Naive thymus-derived CD4-positive, alpha-beta T cell (primary cell): Measurements from ENCODE around the gene STYXL1. TPM values are rescaled to one million over a fixed set of nuclear protein-coding genes. Genes with fewer than 3 reads are reported as not detected.
"Not testable (repeated sequence)": the region's sequence is repeated elsewhere in the genome, so short reads cannot be mapped to it uniquely, and the experiment has no call there.

Source experiments
- ATAC-seq: fragments of 150-1000 bp; cut with Tn5 transposase; 2 replicates; pipeline ENCODE4 v1.10.0; 2021; ENCODE audit warnings: mild to moderate bottlenecking, moderate library complexity
- CTCF ChIA-PET: fragments of 350-600 bp; sonication (Branson Sonifier 250); formaldehyde crosslinking; loops from one replicate; lab custom pipeline; 2021; ENCODE audit warnings: antibody characterized with exemption; lab: Charles Lee
- POLR2A ChIA-PET: fragments of 350-600 bp; sonication (Branson Sonifier 250); formaldehyde crosslinking; loops from one replicate; lab custom pipeline; 2021; ENCODE audit warnings: antibody characterized with exemption, inconsistent platforms; lab: Charles Lee
- DNase-seq, 9 donors: peaks; one replicate each; pipeline versions ENCODE4 v3.0.0 to v3.0.0-alpha.2; 2020 to 2022; ENCODE audit warnings: mixed read lengths in 1 of 9
- H3K27ac ChIP-seq: one replicate; pipeline ENCODE4 v1.7.0; 2013; ENCODE audit warnings: mild to moderate bottlenecking, low read depth, low read length, moderate library complexity
- H3K27me3 ChIP-seq, 2 donors: one replicate each; pipeline ENCODE4 v1.7.0; 2013; ENCODE audit warnings: low read length in 2 of 2, mild to moderate bottlenecking in 2 of 2, moderate library complexity in 2 of 2; ENCODE audit not compliant: control insufficient read depth in 2 of 2, insufficient read depth in 2 of 2
- H3K36me3 ChIP-seq, 3 experiments: 1 replicate in 2 of 3; 2 replicates in 1 of 3; pipeline ENCODE4 v1.7.0; 2013; ENCODE audit warnings: low read length in 3 of 3, mild to moderate bottlenecking in 3 of 3, moderate library complexity in 1 of 3; ENCODE audit not compliant: insufficient read depth in 3 of 3, control insufficient read depth in 2 of 3
- H3K4me1 ChIP-seq, 2 donors: one replicate each; pipeline ENCODE4 v1.7.0; 2013; ENCODE audit warnings: low read length in 2 of 2, mild to moderate bottlenecking in 2 of 2, moderate library complexity in 1 of 2; ENCODE audit not compliant: control insufficient read depth in 2 of 2, insufficient read depth in 2 of 2
- H3K4me3 ChIP-seq: 2 replicates; pipeline ENCODE4 v1.7.0; 2013; ENCODE audit warnings: mild to moderate bottlenecking, low read length
- H3K9me3 ChIP-seq, 3 experiments: 1 replicate in 2 of 3; 2 replicates in 1 of 3; pipeline ENCODE4 v1.7.0; 2013; ENCODE audit warnings: low read length in 3 of 3; ENCODE audit not compliant: control insufficient read depth in 2 of 3
- H3K27ac Mint-ChIP-seq, 9 donors: one replicate each; pipeline ENCODE4 v1.8.0; 2020 to 2022; ENCODE audit warnings: mixed read lengths in 9 of 9, mild to moderate bottlenecking in 8 of 9, moderate library complexity in 5 of 9, inconsistent platforms in 2 of 9
- H3K27me3 Mint-ChIP-seq, 5 donors: one replicate each; pipeline ENCODE4 v1.8.0; 2021 to 2022; ENCODE audit warnings: mixed read lengths in 5 of 5, mild to moderate bottlenecking in 1 of 5
- H3K36me3 Mint-ChIP-seq, 5 donors: one replicate each; pipeline ENCODE4 v1.8.0; 2020 to 2022; ENCODE audit warnings: mixed read lengths in 5 of 5, mild to moderate bottlenecking in 3 of 5, inconsistent platforms in 1 of 5
- H3K4me1 Mint-ChIP-seq, 7 donors: one replicate each; pipeline ENCODE4 v1.8.0; 2020 to 2022; ENCODE audit warnings: mixed read lengths in 7 of 7, mild to moderate bottlenecking in 3 of 7, inconsistent platforms in 1 of 7
- H3K4me3 Mint-ChIP-seq, 10 donors: one replicate each; pipeline ENCODE4 v1.8.0; 2020 to 2022; ENCODE audit warnings: mild to moderate bottlenecking in 10 of 10, mixed read lengths in 10 of 10, moderate library complexity in 6 of 10, inconsistent platforms in 2 of 10
- H3K9me3 Mint-ChIP-seq, 11 donors: one replicate each; pipeline ENCODE4 v1.8.0; 2020 to 2022; ENCODE audit warnings: mixed read lengths in 11 of 11, mild to moderate bottlenecking in 4 of 11, inconsistent platforms in 1 of 11, moderate library complexity in 1 of 11
- intact Hi-C, 2 donors: fragments of 100-400 bp; cut with micrococcal nuclease; formaldehyde crosslinking; loops; one replicate each; pipeline ENCODE4 v1.15.1; 2023
- polyA plus RNA-seq, 2 donors: library from polyadenylated mRNA; unstranded; fragments of 300-500 nt; fragmentation: Illumina TruSeq; gene quantifications; one replicate each; pipeline ENCODE4 v1.2.3, GENCODE V29; 2021
- total RNA-seq, 6 experiments: library from RNA in 5 of 6; stranded (reverse) in 5 of 6; gene quantifications; 1 replicate in 5 of 6; 2 replicates in 1 of 6; pipeline ENCODE4 v1.2.3 and lab custom pipeline; 2021 to 2026

STYXL1 gene
- total and polyA plus RNA-seq, 7 experiments from 2014 or later: 11.3 to 45.5 (median 21.7) TPM

DNA sequence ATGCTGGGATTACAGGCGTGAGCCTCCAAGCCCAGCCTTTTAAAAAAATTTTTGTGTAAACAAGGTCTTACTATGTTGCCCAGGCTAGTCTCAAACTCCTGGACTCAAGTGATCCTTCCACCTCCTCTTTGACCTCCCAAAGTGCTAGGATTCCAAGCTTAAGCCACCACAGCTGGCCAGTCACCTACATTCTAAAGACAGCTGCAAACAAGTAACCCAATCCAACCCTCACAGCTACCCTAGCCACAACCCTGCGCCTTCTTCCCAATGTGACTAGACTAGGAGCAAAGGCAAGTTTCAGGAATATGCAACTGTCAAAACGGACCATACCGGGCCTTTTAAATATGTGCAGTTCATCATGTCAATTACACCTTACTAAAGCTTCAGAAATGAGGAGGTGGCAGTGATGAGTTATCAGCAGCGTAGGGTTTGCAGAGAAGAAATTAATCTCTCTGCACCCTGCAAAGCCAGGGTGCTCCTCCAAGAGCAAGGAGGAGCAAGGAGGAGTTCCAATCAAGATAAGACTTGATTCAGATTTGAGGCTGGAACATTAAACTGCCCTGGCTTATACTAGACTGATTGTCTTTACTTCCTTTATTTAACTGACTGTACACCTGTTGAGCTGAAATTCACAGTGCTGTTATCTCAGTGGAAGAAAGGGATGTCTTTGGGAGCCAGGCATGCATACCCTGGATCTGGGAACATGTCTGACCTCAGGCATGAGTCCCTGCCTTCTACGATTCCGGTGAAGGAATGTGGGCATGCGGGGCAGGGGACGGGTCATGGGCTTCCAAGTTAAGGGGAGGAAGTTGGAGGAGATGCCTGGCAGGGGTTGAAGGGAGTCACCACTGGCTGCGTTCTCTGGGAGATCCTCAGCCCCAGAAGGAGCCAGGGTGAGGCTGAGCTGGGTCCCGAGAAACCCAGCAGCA lies 37.9 kb downstream of the STYXL1 start:
- intact Hi-C loops: loop anchor here (1.0 to 5.0 kb wide), 4 partner anchors 16 to 133 kb away; partner anchors contain the start of genes TMEM120A (in 2 of the 2), POR (in 1 of the 2), RHBDD2 (in 1 of the 2) and STYXL1 (in 1 of the 2)
- POLR2A ChIA-PET: interaction anchor here (0.5 to 1.4 kb wide), 3 partner anchors 37 to 133 kb away, joined by 3 to 5 read pairs (median 3); partner anchors contain the start of genes MDH2 and STYXL1
- CTCF ChIA-PET: interaction anchor here (0.7 to 2.0 kb wide), 3 partner anchors 8 to 139 kb away, joined by 3 to 8 read pairs (median 5); no protein-coding TSS in a partner anchor

DNA sequence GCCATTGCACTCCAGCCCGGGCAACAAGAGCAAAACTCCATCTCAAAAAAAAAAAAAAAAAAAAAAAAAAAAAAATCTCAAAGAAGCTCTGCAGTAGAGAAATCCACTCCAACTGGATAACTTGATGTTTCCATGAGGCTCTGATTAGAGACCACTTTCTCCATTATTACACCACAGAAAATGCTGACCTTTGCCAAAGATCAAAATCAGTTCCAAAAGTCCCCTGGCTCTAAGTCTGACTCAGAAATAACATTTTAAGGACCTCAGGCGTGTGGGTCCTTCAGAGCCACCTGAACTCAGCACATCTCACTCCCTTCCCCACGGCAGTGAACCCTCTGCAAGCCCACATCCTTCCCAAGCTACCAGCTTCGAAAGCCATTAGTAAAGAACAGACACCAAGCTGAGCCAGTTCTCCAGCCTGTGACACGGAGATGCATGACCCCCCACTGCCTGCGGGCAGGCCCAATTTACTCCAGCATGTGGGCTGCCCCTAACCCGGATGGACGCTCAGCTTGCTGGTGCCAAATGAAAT lies 39.6 kb downstream of the STYXL1 start:
- H3K4me1 ChIP-seq: peaks cover 15 to 25% of the 10 kb centered on the region in 2 donors
- no peak overlapping the region for H3K27ac ChIP-seq
- no peak overlapping the region for H3K4me3 ChIP-seq
- Mint-ChIP-seq H3K4me3 (peak overlapping the region in 8 of 10 donors; percentile 1 to 85 (median 65)), H3K27ac (peak overlapping the region in 6 of 9 donors; percentile 6 to 91 (median 58)), H3K4me1 (peaks cover 22 to 37% (median 29%) of the 10 kb centered on the region in 7 donors), H3K36me3 (peaks cover 5 to 25% (median 13%) of the 10 kb centered on the region in 5 donors), H3K27me3 (peaks cover 0 to 2% (median 0%) of the 10 kb centered on the region in 5 donors), H3K9me3 (no peaks in the 10 kb centered on the region)
- ChIA-PET CTCF (no interaction called here), POLR2A (interaction anchor here (0.6 to 1.1 kb wide), 4 partner anchors 12 to 172 kb away, joined by 3 to 4 read pairs (median 3); no protein-coding TSS in a partner anchor)
- peaks cover 0 to 14% (median 4%) of the 10 kb centered on the region in 3 experiments for H3K36me3 ChIP-seq
- intact Hi-C loops: loop anchor here in 1 of 2 donors (2.0 to 5.0 kb wide), 3 partner anchors 39 to 131 kb away; partner anchors contain the start of genes POR, RHBDD2 and STYXL1
- ATAC-seq (no peak), DNase-seq (peak in 1 of 9 donors; percentile 38)
- H3K9me3 ChIP-seq: no peaks in the 10 kb centered on the region
- no peaks in the 10 kb centered on the region for H3K27me3 ChIP-seq

More for the DNA sequence above, 37.9 kb downstream of the STYXL1 start:
- H3K27ac ChIP-seq: no peak overlapping the region
- Mint-ChIP-seq H3K4me1 (peaks cover 22 to 37% (median 29%) of the 10 kb centered on the region in 7 donors), H3K9me3 (no peaks in the 10 kb centered on the region), H3K4me3 (peak overlapping the region; percentile 58 to 85 (median 80)), H3K27me3 (peaks cover 0 to 2% (median 0%) of the 10 kb centered on the region in 5 donors), H3K27ac (peak overlapping the region in 6 of 9 donors; percentile 43 to 91 (median 70)), H3K36me3 (peaks cover 5 to 28% (median 18%) of the 10 kb centered on the region in 5 donors)
- peaks cover 0 to 5% (median 0%) of the 10 kb centered on the region in 3 experiments for H3K36me3 ChIP-seq
- DNase-seq (no peak), ATAC-seq (no peak)
- no peaks in the 10 kb centered on the region for H3K9me3 ChIP-seq
- H3K4me3 ChIP-seq: no peak overlapping the region
- H3K27me3 ChIP-seq: no peaks in the 10 kb centered on the region
- peaks cover 15 to 25% of the 10 kb centered on the region in 2 donors for H3K4me1 ChIP-seq

DNA sequence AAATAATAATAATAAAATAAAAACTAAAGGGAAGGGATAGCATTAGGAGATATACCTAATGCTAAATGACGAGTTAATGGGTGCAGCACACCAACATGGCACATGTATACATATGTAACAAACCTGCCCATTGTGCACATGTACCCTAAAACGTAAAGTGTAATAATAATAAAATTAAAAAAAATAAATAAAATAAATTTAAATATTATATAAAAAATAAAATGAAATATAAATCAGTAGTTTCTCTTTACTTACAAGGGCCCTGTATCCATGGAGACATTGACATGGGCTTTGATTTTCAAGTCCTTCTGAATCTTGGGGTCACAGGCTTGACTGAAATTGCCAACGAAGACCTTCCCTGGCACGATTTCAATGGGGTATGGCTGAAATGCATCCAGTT lies 42.8 kb downstream of the STYXL1 start:
- POLR2A ChIA-PET: not testable (repeated sequence)

DNA sequence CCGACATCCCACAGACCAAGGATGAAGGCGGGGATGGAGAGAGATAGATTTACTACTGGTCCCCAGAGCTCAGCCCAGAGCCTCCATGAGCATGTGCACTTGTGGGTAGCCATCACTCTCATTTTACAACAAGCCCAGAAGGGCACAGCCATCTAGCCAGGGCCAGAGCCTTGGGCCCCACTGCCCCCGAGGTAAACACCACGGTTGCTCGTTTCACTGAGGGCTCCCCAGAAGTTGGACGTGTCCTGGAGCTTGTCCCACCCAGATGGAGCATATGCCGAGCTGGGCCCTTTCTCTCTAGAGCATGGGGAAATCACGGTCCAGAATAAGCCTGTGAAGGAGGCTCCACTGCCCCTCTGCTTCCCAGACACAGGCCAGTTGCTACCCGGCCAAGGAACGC lies 44.4 kb downstream of the STYXL1 start:
- H3K27me3 ChIP-seq: no peaks in the 10 kb centered on the region
- ChIA-PET POLR2A (interaction anchor here (0.5 to 1.2 kb wide), 2 partner anchors 10 to 127 kb away, joined by 3 to 4 read pairs; no protein-coding TSS in a partner anchor), CTCF (interaction anchor here (1.6 kb wide), 1 partner anchor 17 kb away, joined by 4 read pairs; no protein-coding TSS in a partner anchor)
- Mint-ChIP-seq H3K4me3 (no peak overlapping the region), H3K27me3 (no peaks in the 10 kb centered on the region), H3K4me1 (peaks cover 2 to 4% (median 4%) of the 10 kb centered on the region in 7 donors), H3K9me3 (no peaks in the 10 kb centered on the region), H3K36me3 (peaks cover 5 to 32% (median 14%) of the 10 kb centered on the region in 5 donors), H3K27ac (no peak overlapping the region)
- DNase-seq (no peak), ATAC-seq (no peak)
- H3K27ac ChIP-seq: no peak overlapping the region
- intact Hi-C loops: no loop called here
- H3K9me3 ChIP-seq: no peaks in the 10 kb centered on the region
- H3K36me3 ChIP-seq: peaks cover 0 to 27% (median 4%) of the 10 kb centered on the region in 3 experiments
- H3K4me3 ChIP-seq: no peak overlapping the region
- peaks cover 3 to 4% of the 10 kb centered on the region in 2 donors for H3K4me1 ChIP-seq

More for the DNA sequence above, 42.8 kb downstream of the STYXL1 start:
- CTCF ChIA-PET, ATAC-seq, H3K9me3 Mint-ChIP-seq, H3K9me3 ChIP-seq, H3K27me3 ChIP-seq, H3K27me3 Mint-ChIP-seq, H3K27ac ChIP-seq, DNase-seq, H3K4me3 ChIP-seq, H3K4me3 Mint-ChIP-seq: not testable (repeated sequence)
- H3K4me1 ChIP-seq: peaks cover 15 to 20% of the 10 kb centered on the region in 2 donors
- peaks cover 0 to 27% (median 4%) of the 10 kb centered on the region in 3 experiments for H3K36me3 ChIP-seq
- peaks cover 18 to 20% (median 20%) of the 10 kb centered on the region in 7 donors for H3K4me1 Mint-ChIP-seq
- H3K27ac Mint-ChIP-seq: peak overlapping the region in 1 of 9 donors; percentile 48
- intact Hi-C loops: loop anchor here in 1 of 2 donors (5.0 kb wide), 1 partner anchor 128 kb away; the partner anchor contains the start of gene RHBDD2
- H3K36me3 Mint-ChIP-seq: peaks cover 5 to 27% (median 10%) of the 10 kb centered on the region in 5 donors

DNA sequence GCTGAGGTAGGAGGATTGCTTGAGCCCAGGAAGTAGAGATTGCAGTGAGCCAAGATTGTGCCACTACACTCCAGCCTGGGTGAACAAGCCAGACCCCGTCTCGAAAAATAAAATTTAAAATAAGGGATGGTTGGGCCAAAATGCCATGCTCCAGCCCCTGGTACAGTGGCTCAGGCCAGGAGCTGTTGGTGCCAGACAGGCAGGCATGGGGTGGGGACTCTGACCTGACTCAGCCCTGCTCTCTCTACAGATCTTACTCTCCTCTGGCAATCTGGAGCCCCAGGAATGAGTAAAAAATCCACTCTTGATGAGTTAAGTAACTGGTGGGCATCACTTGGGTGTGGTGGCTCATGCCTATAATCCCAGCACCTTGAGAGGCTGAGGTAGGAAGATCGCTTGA lies 45.0 kb downstream of the STYXL1 start:
- no peak for ATAC-seq
- CTCF ChIA-PET: interaction anchor here (1.3 to 1.6 kb wide), 2 partner anchors 8 to 17 kb away, joined by 3 to 4 read pairs; no protein-coding TSS in a partner anchor
- no peaks in the 10 kb centered on the region for H3K27me3 ChIP-seq

More for the DNA sequence above, 45.0 kb downstream of the STYXL1 start:
- no peak overlapping the region for H3K4me3 ChIP-seq
- intact Hi-C loops: no loop called here
- no peaks in the 10 kb centered on the region for H3K9me3 Mint-ChIP-seq
- peaks cover 5 to 30% (median 14%) of the 10 kb centered on the region in 5 donors for H3K36me3 Mint-ChIP-seq
- H3K27ac Mint-ChIP-seq: no peak overlapping the region
- peaks cover 0 to 27% (median 4%) of the 10 kb centered on the region in 3 experiments for H3K36me3 ChIP-seq
- H3K27ac ChIP-seq: no peak overlapping the region
- no peak for DNase-seq
- H3K4me3 Mint-ChIP-seq: no peak overlapping the region
- POLR2A ChIA-PET: interaction anchor here (0.5 to 1.2 kb wide), 3 partner anchors 9 to 126 kb away, joined by 3 to 4 read pairs (median 3); no protein-coding TSS in a partner anchor
- H3K9me3 ChIP-seq: no peaks in the 10 kb centered on the region
- no peaks in the 10 kb centered on the region for H3K27me3 Mint-ChIP-seq
- H3K4me1 ChIP-seq: no peaks in the 10 kb centered on the region
- H3K4me1 Mint-ChIP-seq: no peaks in the 10 kb centered on the region
